Measurements from ENCODE around the gene TGFBR3.

TGFBR3 gene

GRCh38 chr1:91704746-91705145 is 181.2 kb downstream of the TGFBR3 start:
- CTCF ChIA-PET = no interaction called here
- no peaks in the 10 kb centered on the region for H3K4me1 ChIP-seq (ENCODE audit: control insufficient read depth, insufficient read depth, low read length)

GRCh38 chr1:91703095-91703494 is 182.9 kb downstream of the TGFBR3 start:
- no peaks in the 10 kb centered on the region for H3K4me1 ChIP-seq (ENCODE audit: control insufficient read depth, insufficient read depth, low read length)
- peaks cover 0 to 10% of the 10 kb centered on the region in 2 experiments; a peak in 1 of 3 replicates for H3K36me3 ChIP-seq (ENCODE audit: control insufficient read depth in 2 of 2, insufficient read depth in 1 of 2, low read length in 2 of 2)
- no peaks in the 10 kb centered on the region for H3K9me3 ChIP-seq (ENCODE audit: control insufficient read depth, insufficient read depth, low read depth, low read length)
- TF ChIP-seq MZF1 (tag by site-specific recombination; IDR thresholded peaks at IDR 0.05; ENCODE audit: borderline replicate concordance) = no peak
- TF ChIP-seq GLIS2 (tag by site-specific recombination; IDR thresholded peaks at IDR 0.05) = no peak
- TF ChIP-seq ZNF639 (tag by site-specific recombination; IDR thresholded peaks at IDR 0.05) = no peak
- no peak for TF ChIP-seq ZNF362 (tag by site-specific recombination; IDR thresholded peaks at IDR 0.05)
- TF ChIP-seq ZBTB26 (tag by site-specific recombination; optimal IDR thresholded peaks at IDR 0.05) = no peak
- no peak for TF ChIP-seq ZNF114 (tag by site-specific recombination; IDR thresholded peaks at IDR 0.05)
- TF ChIP-seq ZNF449 (tag by site-specific recombination; IDR thresholded peaks at IDR 0.05) = no peak
- TF ChIP-seq ELK4 (IDR thresholded peaks at IDR 0.05; ENCODE audit: borderline replicate concordance, low read depth, low read length) = no peak
- no peak for TF ChIP-seq ZNF157 (tag by site-specific recombination; IDR thresholded peaks at IDR 0.05)
- TF ChIP-seq ZBTB48 (tag by site-specific recombination; IDR thresholded peaks at IDR 0.05) = no peak
- no peak for TF ChIP-seq ZNF266 (tag by site-specific recombination; IDR thresholded peaks at IDR 0.05; ENCODE audit: low read depth)
- no peak for TF ChIP-seq ZNF239 (tag by site-specific recombination; IDR thresholded peaks at IDR 0.05)
- TF ChIP-seq ZNF221 (tag by site-specific recombination; IDR thresholded peaks at IDR 0.05; ENCODE audit: borderline replicate concordance) = no peak
- ChIA-PET POLR2A (no interaction called here), CTCF (no interaction called here)
- H3K27ac ChIP-seq (ENCODE audit: extremely low read depth, low read depth, low read length) = no peak overlapping the region
- H3K4me3 ChIP-seq (ENCODE audit: low read depth, low read length) = no peak overlapping the region

More at GRCh38 chr1:91704746-91705145, 181.2 kb downstream of the TGFBR3 start:
- POLR2A ChIA-PET = no interaction called here
- H3K36me3 ChIP-seq (ENCODE audit: control insufficient read depth in 2 of 2, insufficient read depth in 1 of 2, low read length in 2 of 2) = peaks cover 0 to 17% of the 10 kb centered on the region in 2 experiments; a peak in 1 of 3 replicates
- TF ChIP-seq ZNF621 (tag by site-specific recombination; IDR thresholded peaks at IDR 0.05) = no peak
- TF ChIP-seq ZSCAN23 (tag by site-specific recombination; IDR thresholded peaks at IDR 0.05) = no peak
- TF ChIP-seq ZNF513 (tag by site-specific recombination; IDR thresholded peaks at IDR 0.05) = no peak
- no peak for TF ChIP-seq ZNF626 (tag by site-specific recombination; IDR thresholded peaks at IDR 0.05)
- TF ChIP-seq ZNF48 (tag by site-specific recombination; IDR thresholded peaks at IDR 0.05) = no peak
- no peak for TF ChIP-seq ZNF341 (tag by site-specific recombination; IDR thresholded peaks at IDR 0.05; ENCODE audit: low read depth)
- no peak for TF ChIP-seq ZFHX2 (tag by site-specific recombination; conservative IDR thresholded peaks at IDR 0.05)
- no peak for TF ChIP-seq WT1 (tag by site-specific recombination; IDR thresholded peaks at IDR 0.05)
- H3K27ac ChIP-seq (ENCODE audit: extremely low read depth, low read depth, low read length) = no peak overlapping the region
- H3K4me3 ChIP-seq (ENCODE audit: low read depth, low read length) = no peak overlapping the region
- H3K9me3 ChIP-seq (ENCODE audit: control insufficient read depth, insufficient read depth, low read depth, low read length) = no peaks in the 10 kb centered on the region
